ENCODE results near the gene MYO7A.

The MYO7A gene

GRCh38 chr11:77230878-77231605, 103.0 kb downstream of the MYO7A start:
- DNase-seq, result no peak

GRCh38 chr11:77231800-77232199, 103.8 kb downstream of the MYO7A start:
- no peak for DNase-seq

- no peak for DNase-seq
Measured at GRCh38 chr11:77232242-77232641, 104.2 kb downstream of the MYO7A start.

- DNase-seq, result no peak
Measured at GRCh38 chr11:77233011-77233410, 105.0 kb downstream of the MYO7A start.

GRCh38 chr11:77236901-77237300, 108.9 kb downstream of the MYO7A start:
- DNase-seq, result no peak

- peak; percentile 92 for DNase-seq
Measured at GRCh38 chr11:77244277-77245027, 116.4 kb downstream of the MYO7A start.

- DNase-seq, result peak; percentile 37
Measured at GRCh38 chr11:77249427-77249826, 121.4 kb downstream of the MYO7A start.

GRCh38 chr11:77250881-77251640, 123.0 kb downstream of the MYO7A start:
- DNase-seq, result peak; percentile 52

- no peak for DNase-seq
Measured at GRCh38 chr11:77252555-77253270, 124.7 kb downstream of the MYO7A start.

- no peak for DNase-seq
Measured at GRCh38 chr11:77253690-77254089, 125.6 kb downstream of the MYO7A start.

- DNase-seq, result peak; percentile 55
Measured at GRCh38 chr11:77259641-77260040, 131.6 kb downstream of the MYO7A start.

GRCh38 chr11:77262803-77263202, 134.8 kb downstream of the MYO7A start:
- DNase-seq, result no peak

Measured in fibroblast of upper back skin (primary cell).